Stimulated activated CD4-positive, alpha-beta T cell treated with anti-CD3 and anti-CD28 coated beads, Interleukin-4, amount 100 ng/mL, for 24 hours (primary cell): Measurements from ENCODE around the gene TXNDC15.
"Not testable (repeated sequence)": the region's sequence is repeated elsewhere in the genome, so short reads cannot be mapped to it uniquely, and the experiment has no call there.

Experiments
- DNase-seq: peaks from one replicate; pipeline ENCODE4 v3.0.0-alpha.2; 2020

The TXNDC15 gene

DNA sequence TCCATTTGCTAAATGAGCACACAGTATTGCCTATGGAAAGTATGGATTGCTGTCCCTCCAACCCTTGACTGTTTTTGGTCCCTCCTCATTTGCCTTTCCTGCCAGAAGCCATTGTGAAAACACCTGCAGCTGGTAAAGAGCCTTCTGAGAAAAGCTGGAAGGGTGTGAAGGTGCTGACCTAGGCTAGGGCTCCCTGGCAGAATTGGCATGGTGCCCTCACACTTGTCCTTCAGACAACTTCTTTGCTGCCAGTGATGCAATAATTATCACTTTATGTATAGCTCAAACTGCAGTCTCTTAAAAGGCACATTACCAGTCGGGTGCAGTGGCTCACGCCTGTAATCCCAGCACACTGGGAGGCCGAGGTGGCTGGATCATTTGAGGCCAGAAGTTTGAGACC, 4.2 kb downstream of the TXNDC15 start:
- DNase-seq: no peak

GRCh38 chr5:134879456-134879855, 5.3 kb downstream of the TXNDC15 start:
- no peak for DNase-seq

DNA sequence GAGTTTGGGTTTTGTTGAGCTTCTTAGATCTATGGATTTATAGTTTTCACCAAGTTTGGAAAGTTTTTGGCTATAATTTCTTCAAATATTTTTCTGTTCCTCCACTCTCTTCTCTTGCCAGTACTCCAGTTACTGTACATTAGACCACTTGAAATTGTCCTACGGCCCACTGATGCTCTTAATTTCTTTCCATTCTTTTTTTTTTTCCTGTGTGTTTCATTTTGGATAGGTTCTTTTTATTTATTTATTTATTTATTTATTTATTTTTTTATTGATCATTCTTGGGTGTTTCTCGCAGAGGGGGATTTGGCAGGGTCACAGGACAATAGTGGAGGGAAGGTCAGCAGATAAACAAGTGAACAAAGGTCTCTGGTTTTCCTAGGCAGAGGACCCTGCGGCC, 6.8 kb downstream of the TXNDC15 start:
- DNase-seq: not testable (repeated sequence)

DNA sequence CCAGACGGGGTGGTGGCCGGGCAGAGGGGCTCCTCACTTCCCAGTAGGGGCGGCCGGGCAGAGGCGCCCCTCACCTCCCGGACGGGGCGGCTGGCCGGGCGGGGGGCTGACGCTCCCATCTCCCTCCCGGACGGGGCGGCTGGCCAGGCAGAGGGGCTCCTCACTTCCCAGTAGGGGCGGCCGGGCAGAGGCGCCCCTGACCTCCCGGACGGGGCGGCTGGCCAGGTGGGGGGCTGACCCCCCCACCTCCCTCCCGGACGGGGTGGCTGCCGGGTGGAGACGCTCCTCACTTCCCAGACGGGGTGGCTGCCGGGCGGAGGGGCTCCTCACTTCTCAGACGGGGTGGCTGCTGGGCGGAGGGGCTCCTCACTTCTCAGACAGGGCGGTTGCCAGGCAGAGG, 7.5 kb downstream of the TXNDC15 start:
- DNase-seq: not testable (repeated sequence)

DNA sequence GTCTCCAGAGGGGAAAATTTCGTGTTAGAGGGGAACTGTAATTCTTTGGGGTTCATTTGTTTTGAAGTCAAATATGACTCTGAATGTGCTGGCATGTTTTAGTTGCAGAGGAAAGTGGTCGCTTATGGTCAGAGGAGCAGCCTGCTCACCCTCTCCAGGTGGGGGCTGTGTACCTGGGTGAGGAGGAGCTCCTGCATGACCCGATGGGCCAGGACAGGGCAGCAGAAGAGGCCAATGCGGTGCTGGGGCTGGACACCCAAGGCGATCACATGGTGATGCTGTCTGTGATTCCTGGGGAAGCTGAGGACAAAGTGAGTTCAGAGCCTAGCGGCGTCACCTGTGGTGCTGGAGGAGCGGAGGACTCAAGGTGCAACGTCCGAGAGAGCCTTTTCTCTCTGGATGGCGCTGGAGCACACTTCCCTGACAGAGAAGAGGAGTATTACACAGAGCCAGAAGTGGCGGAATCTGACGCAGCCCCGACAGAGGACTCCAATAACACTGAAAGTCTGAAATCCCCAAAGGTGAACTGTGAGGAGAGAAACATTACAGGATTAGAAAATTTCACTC, 13.5 kb downstream of the TXNDC15 start:
- no peak for DNase-seq

DNA sequence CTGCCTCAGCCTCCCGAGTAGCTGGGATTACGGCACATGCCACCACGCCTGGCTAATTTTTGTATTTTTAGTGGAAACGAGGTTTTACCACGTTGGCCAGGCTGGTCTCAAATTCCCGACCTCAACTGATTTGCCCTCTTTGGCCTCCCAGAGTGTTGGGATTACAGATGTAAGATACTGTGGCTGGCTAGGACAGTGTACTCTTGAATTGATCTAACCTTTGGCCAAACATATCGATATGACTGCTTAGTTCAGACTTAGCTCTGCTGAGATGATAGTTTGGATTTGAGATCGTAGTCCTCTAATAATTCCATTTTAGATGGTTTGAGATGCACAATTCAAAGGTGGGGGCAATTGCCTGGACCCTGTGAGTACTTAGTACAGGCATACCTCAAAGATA, 15.2 kb downstream of the TXNDC15 start:
- DNase-seq: no peak

DNA sequence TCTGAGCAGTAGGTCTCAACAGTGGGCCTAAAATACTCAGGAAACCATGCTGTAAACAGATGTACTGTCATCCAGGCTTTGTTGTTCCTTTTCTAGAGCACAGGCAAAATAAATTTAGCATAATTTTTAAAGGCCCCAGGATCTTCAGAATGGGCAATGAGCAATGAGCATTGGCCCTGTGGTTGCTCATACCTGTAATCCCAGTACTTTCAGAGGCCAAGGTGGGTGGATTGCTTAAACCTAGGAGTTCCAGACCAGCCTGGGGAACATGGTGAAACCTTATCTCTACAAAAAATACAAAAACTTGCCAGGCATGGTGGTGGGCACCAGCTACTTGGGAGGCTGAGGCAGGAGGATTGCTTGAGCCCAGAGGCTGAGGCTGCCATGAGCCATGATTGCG, 17.3 kb downstream of the TXNDC15 start:
- no peak for DNase-seq

- DNase-seq: no peak
Observed at GRCh38 chr5:134892282-134892681, 18.1 kb downstream of the TXNDC15 start.

DNA sequence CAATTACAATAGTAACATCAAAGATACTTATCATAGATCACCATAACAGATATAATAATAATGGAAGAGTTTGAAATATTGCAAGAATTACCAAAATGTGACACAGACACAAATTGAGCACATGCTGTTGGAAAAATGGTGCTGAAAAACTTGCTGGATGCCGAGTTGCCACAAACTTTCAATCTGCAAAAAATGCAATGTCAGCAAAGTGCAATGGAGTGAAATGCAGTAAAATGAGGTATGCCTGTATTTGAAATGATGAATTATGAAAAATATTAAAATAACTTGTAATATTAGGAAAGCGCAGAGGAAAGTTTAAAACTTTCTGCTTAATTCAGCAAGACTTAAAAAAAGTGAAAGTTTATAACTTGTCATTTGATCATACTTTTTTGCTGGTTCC, 18.8 kb downstream of the TXNDC15 start:
- no peak for DNase-seq

DNA sequence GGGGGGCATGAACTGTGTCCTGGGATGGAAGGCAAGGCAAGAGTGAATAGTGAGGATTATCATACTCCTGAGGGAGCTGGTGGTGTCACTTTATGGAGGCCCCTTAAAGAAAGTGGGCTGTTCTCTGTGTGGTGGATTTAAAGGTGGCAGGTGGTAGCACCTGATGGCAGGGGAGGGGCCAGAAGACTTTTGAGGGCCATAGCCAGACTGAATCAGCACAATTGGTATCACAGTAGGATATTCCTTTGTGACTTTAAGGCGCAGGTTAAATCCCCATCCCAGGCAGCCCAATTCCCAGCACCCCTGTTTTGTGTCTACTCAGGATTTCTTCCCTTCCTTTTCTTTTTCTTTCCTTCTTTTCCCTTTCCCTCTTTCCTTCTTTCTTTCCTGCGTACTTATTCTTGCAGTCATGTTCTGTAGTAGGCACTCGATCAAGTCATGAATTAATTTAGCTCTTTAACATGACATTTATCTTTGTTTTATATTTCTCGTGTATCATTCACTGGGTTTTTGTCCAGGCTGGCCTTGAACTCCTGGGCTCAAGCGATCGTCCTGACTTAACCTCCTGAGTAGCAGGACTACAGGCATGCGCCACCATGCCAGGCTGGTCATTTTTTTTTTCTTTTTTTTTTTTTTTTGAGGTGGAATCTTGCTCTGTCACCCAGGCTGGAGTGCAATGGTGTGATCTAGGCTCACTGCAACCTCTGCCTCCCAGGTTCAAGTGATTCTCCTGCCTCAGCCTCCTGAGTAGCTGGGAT, 19.8 kb downstream of the TXNDC15 start:
- no peak for DNase-seq

- no peak for DNase-seq
Observed at GRCh38 chr5:134902071-134902801, 28.1 kb downstream of the TXNDC15 start.

GRCh38 chr5:134904610-134905245, 30.6 kb downstream of the TXNDC15 start, which contains the start of gene PCBD2:
Gene PCBD2 (plus strand): TSS chr5:134905131. CDS start chr5:134905140, 9 bp downstream.
- DNase-seq: peak; percentile 91

- DNase-seq: peak; percentile 63
Observed at GRCh38 chr5:134905246-134905996, 31.2 kb downstream of the TXNDC15 start.

GRCh38 chr5:134906811-134907210, 32.6 kb downstream of the TXNDC15 start:
- DNase-seq: no peak

DNA sequence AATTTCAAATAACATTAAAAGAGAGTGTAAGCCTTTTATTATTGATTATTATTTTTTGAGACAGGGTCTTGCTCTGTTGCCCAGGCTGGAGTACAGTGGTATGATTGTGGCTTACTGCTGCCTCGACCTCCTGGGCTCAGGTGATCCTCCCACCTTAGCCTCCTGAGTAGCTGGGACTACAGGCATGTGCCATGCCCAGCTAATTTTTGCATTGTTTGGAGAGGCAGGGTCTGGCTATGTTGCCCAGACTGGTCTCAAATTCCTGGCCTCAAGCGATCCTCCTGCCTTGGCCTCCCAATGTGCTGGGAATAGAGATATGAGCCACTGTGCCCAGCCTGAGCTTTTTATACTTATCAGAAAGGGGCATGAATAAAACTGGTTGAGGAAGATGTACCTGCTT, 36.6 kb downstream of the TXNDC15 start:
- not testable (repeated sequence) for DNase-seq

GRCh38 chr5:134911285-134912206, 37.4 kb downstream of the TXNDC15 start:
- no peak for DNase-seq

- DNase-seq: no peak
Observed at GRCh38 chr5:134913254-134913653, 39.1 kb downstream of the TXNDC15 start.

- no peak for DNase-seq
Observed at GRCh38 chr5:134913795-134914194, 39.6 kb downstream of the TXNDC15 start.

DNA sequence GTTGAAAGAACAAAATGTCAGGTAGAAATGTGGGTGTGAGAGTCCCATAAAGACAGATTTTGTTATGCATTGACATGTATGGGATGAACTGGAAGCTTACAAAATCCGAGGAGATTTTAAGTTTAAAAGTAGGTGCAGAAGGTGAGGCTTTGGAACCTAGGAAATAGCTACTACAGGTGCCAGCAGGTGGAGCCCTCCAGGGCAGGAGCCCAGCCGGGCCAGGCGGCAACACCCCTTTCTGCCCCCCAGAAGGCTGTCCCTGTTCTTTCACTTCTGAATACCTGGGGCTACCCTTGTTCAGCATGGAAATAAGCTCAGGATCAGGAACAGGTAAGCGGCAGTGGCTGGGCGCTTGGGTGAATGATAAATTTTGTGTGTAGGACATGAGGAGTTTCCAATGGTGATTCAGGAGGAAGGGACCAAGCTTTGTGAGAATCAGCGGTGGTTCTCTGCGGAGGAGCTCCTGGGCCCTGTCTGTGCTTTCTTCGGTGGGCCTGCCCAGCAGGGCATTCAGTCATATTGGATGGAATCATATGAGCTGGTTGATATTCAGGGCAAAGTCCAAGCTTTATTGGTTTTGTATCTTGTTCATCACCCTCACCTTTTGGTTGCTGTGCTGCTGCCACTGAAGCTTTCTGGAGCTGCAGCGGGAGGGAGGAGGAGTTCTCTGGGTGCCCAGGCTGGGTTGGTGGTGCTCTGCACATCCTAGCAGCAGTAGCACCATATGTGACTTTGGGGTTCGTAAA, 43.1 kb downstream of the TXNDC15 start:
- DNase-seq: no peak

DNA sequence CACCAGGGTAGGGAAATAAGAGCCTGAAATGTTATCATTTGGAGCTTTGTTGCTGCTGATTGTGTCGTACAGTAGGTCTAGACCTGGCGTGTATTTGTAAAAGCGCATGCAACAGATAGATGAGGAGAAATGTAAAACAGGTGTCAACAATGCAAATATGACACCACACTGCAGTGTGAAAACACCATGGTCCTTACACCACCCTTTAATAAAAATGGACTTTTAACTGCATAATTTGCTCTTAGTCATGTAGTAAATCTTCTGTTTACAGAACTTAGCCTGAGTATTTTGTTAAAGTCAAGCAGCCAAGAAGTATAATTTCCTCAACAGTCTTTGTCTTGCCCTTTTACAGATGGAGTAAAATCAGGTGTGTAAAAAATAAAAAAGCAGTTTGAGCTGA, 44.7 kb downstream of the TXNDC15 start:
- DNase-seq: no peak
